Measurements from ENCODE around the gene FRMD4B.

DNA sequence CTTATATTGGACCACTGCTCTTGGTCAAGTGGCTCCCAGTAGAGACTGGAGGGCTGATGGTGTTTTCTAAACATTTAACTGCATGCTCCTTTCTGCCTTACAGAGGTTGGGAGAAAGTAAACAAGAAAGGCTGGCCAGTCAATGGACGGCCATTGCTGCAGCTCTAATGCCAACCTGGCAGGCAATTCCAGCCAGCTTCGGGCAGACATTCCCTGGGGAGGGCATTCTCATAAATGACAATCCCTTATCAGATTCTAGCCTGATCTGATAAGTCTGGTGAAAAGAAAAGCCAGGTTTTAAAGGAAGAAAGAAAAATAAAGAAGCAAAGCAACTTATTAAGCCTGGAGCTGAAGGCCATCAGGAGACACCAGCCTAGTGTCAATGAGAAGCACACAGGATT is 60.7 kb downstream of the FRMD4B start:
- TF ChIP-seq POLR2AphosphoS5 (IDR thresholded peaks at IDR 0.05; ENCODE audit: low read depth, low read length) (no peak), SPI1 (IDR thresholded peaks at IDR 0.05; ENCODE audit: low read depth, low read length) (no peak)
